GM12891 (cell line): Measurements from ENCODE around the gene FOSB.

ENCODE experiments used
- DNase-seq: peaks from one replicate; pipeline ENCODE4 v3.0.0; 2011; ENCODE audit warnings: low spot score; ENCODE audit not compliant: insufficient read length
- FAIRE-seq: peaks from 2 replicates; lab custom pipeline; 2011; peaks lifted over from hg19 to GRCh38; lab: Jason Lieb, UNC
- PAX5 ChIP-seq: IDR thresholded peaks from 2 replicates; pipeline ENCODE4 v1.6.1; 2011; ENCODE audit warnings: low read length, moderate library complexity, mild to moderate bottlenecking; ENCODE audit not compliant: insufficient read depth, severe bottlenecking
- POLR2A ChIP-seq: IDR thresholded peaks from 2 replicates; pipeline ENCODE4 v1.6.1; 2011; ENCODE audit warnings: low read depth, low read length, control low read depth
- POLR2AphosphoS5 ChIP-seq: IDR thresholded peaks from 2 replicates; pipeline ENCODE4 v1.6.1; 2011; ENCODE audit warnings: low read depth, low read length, control low read depth
- POU2F2 ChIP-seq: IDR thresholded peaks from 2 replicates; pipeline ENCODE4 v1.6.1; 2011; ENCODE audit warnings: low read depth, mild to moderate bottlenecking, control low read depth, low read length, moderate library complexity
- SPI1 ChIP-seq: IDR thresholded peaks from 2 replicates; pipeline ENCODE4 v1.6.1; 2011; ENCODE audit warnings: low read depth, low read length, control low read depth
- TAF1 ChIP-seq: IDR thresholded peaks from 2 replicates; pipeline ENCODE4 v1.6.1; 2011; ENCODE audit warnings: low read depth, low read length, control low read depth

FOSB gene

GRCh38 chr19:45494261-45494916 is 26.6 kb downstream of the FOSB start:
- no peak for FAIRE-seq
- no peak for DNase-seq
- no peak for TF ChIP-seq POLR2AphosphoS5
- no peak for TF ChIP-seq TAF1
- no peak for TF ChIP-seq SPI1
- no peak for TF ChIP-seq PAX5
- TF ChIP-seq POLR2A: no peak
- no peak for TF ChIP-seq POU2F2

GRCh38 chr19:45495178-45495577 is 27.4 kb downstream of the FOSB start:
- no peak for FAIRE-seq
- TF ChIP-seq POU2F2 (no peak), POLR2A (no peak), TAF1 (no peak), SPI1 (no peak), POLR2AphosphoS5 (no peak), PAX5 (no peak)

GRCh38 chr19:45496349-45496953 is 28.7 kb downstream of the FOSB start:
- no peak for TF ChIP-seq TAF1
- FAIRE-seq: peak; percentile 67
- DNase-seq: no peak

More at GRCh38 chr19:45495178-45495577, 27.4 kb downstream of the FOSB start:
- no peak for DNase-seq

GRCh38 chr19:45497791-45498190 is 30.0 kb downstream of the FOSB start:
- FAIRE-seq: no peak
- DNase-seq: no peak
- TF ChIP-seq PAX5 (no peak), TAF1 (no peak), SPI1 (no peak), POLR2A (no peak), POLR2AphosphoS5 (no peak), POU2F2 (no peak)

- TF ChIP-seq TAF1 (no peak), PAX5 (no peak)
- FAIRE-seq (peak; percentile 84), DNase-seq (no peak)
These were observed 30.8 kb downstream of the FOSB start, which contains the start of gene PPM1N for GRCh38 chr19:45498411-45499195. Gene PPM1N (plus strand): TSS chr19:45498443. CDS start chr19:45498473, 30 bp downstream.

- TF ChIP-seq SPI1 (no peak), PAX5 (no peak), POU2F2 (no peak), POLR2AphosphoS5 (no peak), TAF1 (no peak), POLR2A (no peak)
- no peak for DNase-seq
- peak; percentile 72 for FAIRE-seq
These were observed 31.7 kb downstream of the FOSB start for GRCh38 chr19:45499196-45500180.

- TF ChIP-seq POLR2AphosphoS5 (no peak), TAF1 (no peak), POLR2A (no peak), POU2F2 (no peak), SPI1 (no peak), PAX5 (no peak)
- FAIRE-seq (no peak), DNase-seq (no peak)
These were observed 33.3 kb downstream of the FOSB start for GRCh38 chr19:45500918-45501729.

GRCh38 chr19:45501730-45502014 is 33.9 kb downstream of the FOSB start:
- TF ChIP-seq TAF1 (no peak), POLR2A (no peak), PAX5 (no peak), SPI1 (no peak), POLR2AphosphoS5 (no peak), POU2F2 (no peak)
- FAIRE-seq: no peak

GRCh38 chr19:45502111-45502510 is 34.3 kb downstream of the FOSB start:
- no peak for TF ChIP-seq POU2F2
- no peak for TF ChIP-seq SPI1
- TF ChIP-seq TAF1: no peak
- no peak for TF ChIP-seq PAX5
- no peak for TF ChIP-seq POLR2A
- no peak for TF ChIP-seq POLR2AphosphoS5
- DNase-seq: no peak
- FAIRE-seq: no peak

More at GRCh38 chr19:45501730-45502014, 33.9 kb downstream of the FOSB start:
- no peak for DNase-seq
